Measurements from ENCODE around the gene SLC7A8. TPM values are rescaled to one million over a fixed set of nuclear protein-coding genes. Genes with fewer than 3 reads are reported as not detected.

The SLC7A8 gene
- total and polyA plus RNA-seq, 2 of the 4 experiments (the other 2 are of a cell fraction): 0.31 TPM; not detected in 1

DNA sequence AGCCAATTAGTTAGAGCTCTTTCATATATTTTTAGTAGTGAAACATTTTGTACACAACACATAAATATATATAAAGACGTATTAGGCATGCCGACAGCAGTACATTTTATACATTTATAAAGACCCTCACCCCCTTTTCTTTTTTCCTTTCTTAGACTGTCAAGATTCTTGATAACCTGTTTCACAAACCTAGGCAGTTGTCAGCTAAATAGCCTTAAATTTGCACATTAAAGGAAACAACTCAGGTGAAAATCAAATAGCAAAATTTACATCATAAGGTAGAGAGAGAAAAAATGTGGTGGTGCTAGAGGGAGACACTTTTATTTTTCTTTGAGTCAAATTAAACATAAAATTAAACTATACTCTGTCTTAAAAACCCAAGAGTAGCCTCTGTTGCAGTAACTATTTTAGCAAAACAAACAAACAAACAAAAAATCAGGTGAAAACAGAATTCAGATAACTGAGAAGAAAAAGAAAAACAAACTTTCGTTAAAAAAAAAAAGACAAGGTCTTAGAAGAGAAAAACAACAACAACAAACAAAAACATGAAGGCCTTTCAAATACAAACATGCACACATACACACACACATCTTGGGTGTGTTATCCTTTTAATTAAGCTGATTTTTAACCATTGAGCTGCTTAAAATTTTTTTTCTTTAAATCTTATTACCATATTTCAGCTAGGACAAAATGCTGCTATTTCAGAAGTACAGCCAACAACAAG is 23.1 kb upstream of the SLC7A8 start:
- Histone ChIP-seq H2AFZ (replicated peaks; ENCODE audit: low read length, poor library complexity) (no peak overlapping the region), H3K9ac (ENCODE audit: low read depth, low read length) (no peak overlapping the region), H4K20me1 (ENCODE audit: insufficient read depth, low read length) (no peaks in the 10 kb centered on the region), H2BK20ac (ENCODE audit: low read depth, low read length) (no peak overlapping the region), H2AK5ac (ENCODE audit: low read depth, low read length) (no peak overlapping the region), H3K14ac (replicated peaks; ENCODE audit: low read depth, low read length) (no peak overlapping the region), H2BK5ac (ENCODE audit: low read depth, low read length, poor library complexity, severe bottlenecking) (no peak overlapping the region), H2BK15ac (ENCODE audit: low read depth, low read length) (no peak overlapping the region), H3K4ac (ENCODE audit: low read depth, low read length) (no peak overlapping the region), H4K5ac (ENCODE audit: low read depth, low read length) (no peak overlapping the region), H3K36me3 (ENCODE audit: control insufficient read depth, insufficient read depth, low read length) (no peaks in the 10 kb centered on the region), H3K18ac (ENCODE audit: low read depth, low read length) (no peak overlapping the region), H3K9me3 (ENCODE audit: control insufficient read depth, insufficient read depth, low read length) (no peaks in the 10 kb centered on the region), H3K27me3 (ENCODE audit: control insufficient read depth, insufficient read depth, low read length) (peaks cover 4% of the 10 kb centered on the region), H3K9me1 (ENCODE audit: insufficient read depth, low read length) (no peaks in the 10 kb centered on the region), H2AK9ac (replicated peaks; ENCODE audit: low read depth, low read length, poor library complexity) (no peak overlapping the region), H2BK120ac (ENCODE audit: low read depth, low read length) (no peak overlapping the region), H3K27ac (ENCODE audit: insufficient read depth, low read length) (no peak overlapping the region), H4K8ac (ENCODE audit: low read depth in 2 of 2, low read length in 2 of 2) (no peak overlapping the region), H4K91ac (ENCODE audit: insufficient read depth, low read depth, low read length) (no peak overlapping the region), H3K4me3 (ENCODE audit: insufficient read depth, low read depth, low read length) (no peak overlapping the region), H3K23ac (ENCODE audit: low read depth, low read length) (no peak overlapping the region), H3K79me1 (ENCODE audit: low read depth in 1 of 2, low read length in 2 of 2) (no peaks in the 10 kb centered on the region), H3K4me2 (ENCODE audit: low read depth, low read length) (no peak overlapping the region), H3K4me1 (ENCODE audit: control insufficient read depth, insufficient read depth, low read length) (no peaks in the 10 kb centered on the region), H3K56ac (ENCODE audit: extremely low read depth, insufficient read depth, low read length) (no peak overlapping the region)
- no peak for ATAC-seq (ENCODE audit: low read depth)
- no TSS peak for BruUV-seq (replicated peaks)
- ChIA-PET POLR2A (ENCODE audit: unreplicated experiment) (no interaction called here), CTCF (interaction anchor here (1.9 kb wide), 1 partner anchor 86 kb away, joined by 8 read pairs; no protein-coding TSS in a partner anchor)
- in situ Hi-C loops (cut with MboI; ENCODE audit: low sequenced_read_pairs): no loop called here
- TF ChIP-seq RFX5 (IDR thresholded peaks at IDR 0.05; ENCODE audit: low read depth, low read length) (no peak), CHD1 (IDR thresholded peaks at IDR 0.05; ENCODE audit: low read depth, low read length) (no peak), NFE2L2 (IDR thresholded peaks at IDR 0.05; ENCODE audit: low read depth, low read length) (no peak), BHLHE40 (IDR thresholded peaks at IDR 0.05; ENCODE audit: low read depth, low read length) (no peak), FOS (IDR thresholded peaks at IDR 0.05; ENCODE audit: low read depth, low read length) (no peak), POLR2A (IDR thresholded peaks at IDR 0.05; ENCODE audit: low read depth, low read length) (no peak), RCOR1 (IDR thresholded peaks at IDR 0.05; ENCODE audit: insufficient replicate concordance, low read length) (no peak), MAFK (IDR thresholded peaks at IDR 0.05; ENCODE audit: low read depth, low read length) (no peak), MAZ (IDR thresholded peaks at IDR 0.05; ENCODE audit: borderline replicate concordance, low read depth, low read length) (no peak), RAD21 (IDR thresholded peaks at IDR 0.05; ENCODE audit: low read length) (no peak), MXI1 (IDR thresholded peaks at IDR 0.05; ENCODE audit: borderline replicate concordance, low read depth, low read length) (no peak), SMC3 (IDR thresholded peaks at IDR 0.05; ENCODE audit: low read depth, low read length) (no peak)
- TF ChIP-seq, protein P1, sequence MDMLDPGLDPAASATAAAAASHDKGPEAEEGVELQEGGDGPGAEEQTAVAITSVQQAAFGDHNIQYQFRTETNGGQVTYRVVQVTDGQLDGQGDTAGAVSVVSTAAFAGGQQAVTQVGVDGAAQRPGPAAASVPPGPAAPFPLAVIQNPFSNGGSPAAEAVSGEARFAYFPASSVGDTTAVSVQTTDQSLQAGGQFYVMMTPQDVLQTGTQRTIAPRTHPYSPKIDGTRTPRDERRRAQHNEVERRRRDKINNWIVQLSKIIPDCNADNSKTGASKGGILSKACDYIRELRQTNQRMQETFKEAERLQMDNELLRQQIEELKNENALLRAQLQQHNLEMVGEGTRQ (IDR thresholded peaks at IDR 0.05; ENCODE audit: low read depth, low read length): no peak
- TF ChIP-seq, protein P2, sequence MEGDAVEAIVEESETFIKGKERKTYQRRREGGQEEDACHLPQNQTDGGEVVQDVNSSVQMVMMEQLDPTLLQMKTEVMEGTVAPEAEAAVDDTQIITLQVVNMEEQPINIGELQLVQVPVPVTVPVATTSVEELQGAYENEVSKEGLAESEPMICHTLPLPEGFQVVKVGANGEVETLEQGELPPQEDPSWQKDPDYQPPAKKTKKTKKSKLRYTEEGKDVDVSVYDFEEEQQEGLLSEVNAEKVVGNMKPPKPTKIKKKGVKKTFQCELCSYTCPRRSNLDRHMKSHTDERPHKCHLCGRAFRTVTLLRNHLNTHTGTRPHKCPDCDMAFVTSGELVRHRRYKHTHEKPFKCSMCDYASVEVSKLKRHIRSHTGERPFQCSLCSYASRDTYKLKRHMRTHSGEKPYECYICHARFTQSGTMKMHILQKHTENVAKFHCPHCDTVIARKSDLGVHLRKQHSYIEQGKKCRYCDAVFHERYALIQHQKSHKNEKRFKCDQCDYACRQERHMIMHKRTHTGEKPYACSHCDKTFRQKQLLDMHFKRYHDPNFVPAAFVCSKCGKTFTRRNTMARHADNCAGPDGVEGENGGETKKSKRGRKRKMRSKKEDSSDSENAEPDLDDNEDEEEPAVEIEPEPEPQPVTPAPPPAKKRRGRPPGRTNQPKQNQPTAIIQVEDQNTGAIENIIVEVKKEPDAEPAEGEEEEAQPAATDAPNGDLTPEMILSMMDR (conservative IDR thresholded peaks at IDR 0.05; ENCODE audit: low read depth, low read length): no peak
- TF ChIP-seq, protein P3, sequence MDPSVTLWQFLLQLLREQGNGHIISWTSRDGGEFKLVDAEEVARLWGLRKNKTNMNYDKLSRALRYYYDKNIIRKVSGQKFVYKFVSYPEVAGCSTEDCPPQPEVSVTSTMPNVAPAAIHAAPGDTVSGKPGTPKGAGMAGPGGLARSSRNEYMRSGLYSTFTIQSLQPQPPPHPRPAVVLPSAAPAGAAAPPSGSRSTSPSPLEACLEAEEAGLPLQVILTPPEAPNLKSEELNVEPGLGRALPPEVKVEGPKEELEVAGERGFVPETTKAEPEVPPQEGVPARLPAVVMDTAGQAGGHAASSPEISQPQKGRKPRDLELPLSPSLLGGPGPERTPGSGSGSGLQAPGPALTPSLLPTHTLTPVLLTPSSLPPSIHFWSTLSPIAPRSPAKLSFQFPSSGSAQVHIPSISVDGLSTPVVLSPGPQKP (IDR thresholded peaks at IDR 0.05; ENCODE audit: borderline replicate concordance, low read depth, low read length): no peak
- WGBS, 2 experiments (ENCODE audit: extremely low coverage in 2 of 2, insufficient read length in 1 of 2): no CpG with 5 or more reads among the region's 3 CpGs
- dilution Hi-C loops (cut with HindIII; ENCODE audit: low sequenced_read_pairs, unreplicated experiment): no loop called here
- DNase-seq: no peak
- intact Hi-C loops (cut with micrococcal nuclease): no loop called here

Data from IMR-90 (cell line).